ENCODE results near the gene CARMIL1.
A peak's percentile ranks its signal among the peaks of the same experiment; 100 is the strongest.
"Not testable (repeated sequence)": the region's sequence is repeated elsewhere in the genome, so short reads cannot be mapped to it uniquely, and the experiment has no call there.

CARMIL1 gene

DNA sequence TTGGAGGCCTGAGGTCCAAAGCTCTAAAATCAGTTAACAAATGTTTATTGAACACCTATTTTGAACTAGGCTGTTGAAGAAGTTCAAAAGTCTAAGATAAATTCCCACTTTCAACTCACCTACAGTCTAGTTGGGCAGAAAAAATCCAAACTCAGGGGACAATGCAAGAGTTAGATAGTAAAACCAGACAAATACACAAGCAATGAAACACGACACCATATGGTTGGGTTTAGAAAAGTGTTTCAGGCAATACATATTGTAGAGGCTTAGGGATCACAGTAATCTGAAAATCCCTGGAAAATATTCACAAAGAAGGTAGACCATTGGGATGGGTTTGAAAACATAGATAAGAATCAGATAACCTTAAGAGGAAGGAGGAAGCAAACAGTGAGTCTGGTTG, 1.3 kb upstream of the CARMIL1 start:
- DNase-seq = no peak

DNA sequence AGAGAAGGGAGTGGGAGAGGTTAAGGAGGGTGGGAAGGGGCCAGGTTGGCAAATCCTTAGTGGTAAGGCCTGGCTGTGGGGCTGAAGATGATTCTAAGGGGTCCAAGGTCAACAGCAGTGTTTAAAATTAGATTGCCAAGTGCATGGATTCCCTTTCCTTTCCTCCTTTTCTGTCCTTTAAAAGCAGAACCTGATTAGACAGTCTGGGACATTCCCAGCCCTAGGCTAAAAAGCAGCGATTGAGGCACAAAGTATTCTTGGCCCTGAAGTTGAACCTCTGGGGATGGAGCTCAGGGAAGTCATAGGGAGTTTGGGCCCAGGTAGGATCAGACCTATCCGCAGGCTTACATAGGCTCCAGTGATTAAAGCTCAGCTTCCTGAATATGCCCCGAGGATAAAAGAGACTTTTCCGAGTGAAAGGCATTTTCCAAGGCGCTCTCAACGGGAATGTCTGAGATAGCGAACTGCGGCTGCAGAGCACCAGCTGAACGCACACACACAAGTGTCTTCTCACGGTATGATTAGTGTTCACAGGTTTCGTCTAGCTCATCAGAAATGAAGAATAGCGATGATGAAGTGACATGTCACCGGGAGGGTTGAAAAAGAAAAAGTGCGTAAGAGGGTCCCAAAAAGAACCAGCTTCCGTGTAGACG, 787 bp upstream of the CARMIL1 start:
- DNase-seq = peak in 1 of 2 experiments; percentile 40

DNA sequence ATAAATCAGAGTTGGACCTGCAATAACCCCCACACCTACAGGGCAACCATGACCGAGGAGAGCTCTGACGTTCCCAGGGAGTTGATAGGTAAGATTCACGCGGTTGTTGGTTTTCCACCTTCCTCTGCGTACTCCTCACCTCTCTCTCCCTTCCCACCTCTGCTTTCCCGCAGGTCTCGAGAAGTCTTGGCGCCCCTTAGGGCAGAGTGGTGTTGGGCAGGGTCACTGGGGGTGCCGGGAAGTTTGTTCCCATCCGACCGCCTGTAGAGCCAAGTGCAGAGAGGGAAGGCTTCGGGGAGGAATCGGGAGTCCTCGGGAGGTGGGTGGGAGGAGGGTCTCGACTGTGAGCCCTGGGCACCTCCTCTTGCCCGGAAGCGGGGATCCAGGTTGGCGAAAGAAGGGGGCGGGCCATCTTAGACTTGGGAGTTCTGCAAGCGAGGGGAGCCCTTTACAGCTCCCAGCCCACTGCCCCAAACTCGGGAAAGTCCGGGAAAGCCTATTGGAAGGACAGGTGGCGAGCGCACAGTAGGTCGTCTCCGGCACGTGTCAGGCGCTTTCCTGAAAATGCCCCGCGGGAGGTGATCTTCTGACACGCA, 672 bp downstream of the CARMIL1 start:
- no peak for DNase-seq

DNA sequence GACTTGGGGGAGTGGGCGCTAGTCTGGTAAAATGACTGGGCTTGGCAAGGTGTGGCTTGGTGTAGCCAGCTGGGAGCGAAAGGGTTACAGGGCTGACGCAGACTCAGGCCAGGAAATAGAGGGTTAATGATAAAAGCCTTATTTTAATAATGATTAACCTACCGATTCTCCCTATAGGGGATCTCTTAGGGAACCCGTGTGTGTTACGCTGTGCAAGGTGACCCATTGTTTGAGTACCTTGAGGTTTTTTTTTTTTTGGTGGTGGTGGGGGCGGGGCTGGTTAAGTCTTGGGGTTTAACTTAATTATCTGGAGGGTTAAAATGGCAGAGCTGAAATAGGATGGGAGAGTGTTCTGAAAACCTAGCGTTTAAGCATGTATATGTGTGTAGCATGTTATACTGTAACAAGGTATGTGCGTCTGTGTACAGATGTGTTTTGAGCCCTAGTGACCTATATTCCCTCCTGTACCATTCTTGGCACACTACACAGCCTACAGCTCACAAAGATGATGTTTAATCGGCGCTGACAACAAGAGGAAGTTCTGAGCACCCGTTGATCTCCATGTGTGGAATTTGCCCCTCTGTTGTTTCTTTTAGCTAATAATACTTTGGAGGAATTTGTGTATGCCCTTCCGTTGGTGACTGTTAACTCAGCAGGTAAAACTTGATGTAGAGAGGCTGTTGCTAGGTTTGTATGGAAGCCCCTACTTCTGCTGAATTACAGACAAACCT, 1.3 kb downstream of the CARMIL1 start:
- DNase-seq = no peak

DNA sequence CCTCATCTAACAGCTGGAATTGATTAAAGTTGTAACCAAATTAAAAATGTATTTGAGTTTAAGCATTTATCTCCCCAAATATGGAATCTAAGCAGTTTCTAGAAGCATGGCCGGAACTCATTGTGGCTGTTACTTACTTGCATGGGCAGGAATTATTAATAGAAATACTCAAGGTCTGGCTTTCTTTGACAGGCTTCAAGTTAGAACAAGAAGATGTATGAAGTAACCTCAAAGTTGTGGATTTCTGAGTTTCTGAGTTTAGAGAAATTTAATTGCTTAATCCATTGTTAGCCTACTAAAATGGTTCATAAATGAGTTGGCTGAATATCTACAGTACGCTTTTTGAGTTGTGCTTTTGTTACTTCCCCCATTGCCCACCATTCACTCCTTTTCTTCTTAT, 7.7 kb downstream of the CARMIL1 start:
- no peak for DNase-seq

DNA sequence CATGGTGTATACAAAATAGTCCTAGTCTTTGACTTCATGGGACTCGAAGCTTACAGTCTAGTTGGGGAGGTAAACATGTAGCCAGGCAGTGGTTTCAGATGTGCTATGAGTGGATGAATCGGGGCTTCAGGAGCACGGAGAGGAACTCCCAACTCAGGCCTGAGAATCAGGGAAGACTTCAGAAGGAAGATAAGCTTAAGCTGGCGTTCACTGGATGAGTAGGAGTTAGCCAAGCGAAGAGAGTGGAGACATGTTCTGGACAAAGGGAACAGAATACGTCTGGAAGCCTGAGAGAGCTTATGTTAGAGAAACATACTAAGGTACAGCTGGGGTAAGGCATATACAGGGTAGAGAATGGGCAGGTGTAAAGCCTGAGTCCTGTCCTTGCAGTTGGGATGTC, 8.8 kb downstream of the CARMIL1 start:
- no peak for DNase-seq

DNA sequence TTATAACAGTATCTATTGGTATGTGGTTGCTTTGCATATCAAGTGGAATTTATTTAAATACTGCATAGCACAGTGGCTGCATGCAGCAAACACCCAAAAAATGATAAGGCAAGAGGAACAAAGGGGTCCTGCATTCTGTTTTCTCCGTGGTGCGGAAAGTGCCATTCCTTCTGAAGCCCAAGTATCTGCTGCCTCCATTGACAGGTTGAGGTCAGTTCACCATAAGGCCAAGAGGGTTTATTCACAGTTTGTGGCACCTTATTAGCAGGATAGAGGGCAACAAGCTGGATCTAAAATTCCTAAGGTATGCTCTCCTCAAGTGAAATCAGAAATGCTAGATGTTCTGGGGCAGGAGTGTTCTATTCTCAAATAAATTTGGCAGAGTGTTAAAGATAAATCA, 9.3 kb downstream of the CARMIL1 start:
- no peak for DNase-seq

DNA sequence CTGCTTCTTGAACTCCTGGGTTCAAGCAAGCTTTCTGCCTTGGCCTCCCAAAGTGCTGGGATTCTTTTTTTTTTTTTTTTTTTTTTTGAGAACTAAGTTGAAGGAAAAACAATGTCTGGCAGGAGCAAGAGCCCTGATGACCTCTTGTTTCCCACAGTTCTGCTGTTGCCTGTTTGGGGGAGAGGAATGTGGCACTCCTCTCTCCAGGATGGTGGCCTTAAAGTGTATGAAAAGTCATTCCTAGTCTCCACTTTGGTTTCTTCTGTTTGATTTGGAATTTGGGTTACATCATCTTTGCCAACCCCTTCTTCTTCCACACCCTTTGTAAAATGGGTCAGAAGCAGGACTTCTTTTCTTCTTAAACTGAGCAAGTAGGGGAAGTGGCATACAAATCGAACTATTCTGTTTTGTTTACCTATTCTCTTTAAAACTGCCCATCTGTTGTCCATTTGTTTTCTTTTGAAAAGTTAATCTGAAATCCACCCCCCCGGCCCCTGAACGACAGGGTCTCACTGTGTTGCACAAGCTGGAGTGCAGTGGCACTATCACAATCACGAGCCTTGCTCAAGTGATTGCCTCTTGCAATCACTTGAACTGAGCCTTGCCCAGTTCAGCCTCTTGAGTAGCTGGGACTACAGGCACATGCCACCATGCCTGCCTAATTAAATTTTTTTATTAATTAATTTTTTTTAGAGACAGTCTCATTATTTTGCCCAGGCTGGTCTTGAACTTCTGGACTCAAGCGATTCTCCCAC, 11.3 kb downstream of the CARMIL1 start:
- no peak for DNase-seq

DNA sequence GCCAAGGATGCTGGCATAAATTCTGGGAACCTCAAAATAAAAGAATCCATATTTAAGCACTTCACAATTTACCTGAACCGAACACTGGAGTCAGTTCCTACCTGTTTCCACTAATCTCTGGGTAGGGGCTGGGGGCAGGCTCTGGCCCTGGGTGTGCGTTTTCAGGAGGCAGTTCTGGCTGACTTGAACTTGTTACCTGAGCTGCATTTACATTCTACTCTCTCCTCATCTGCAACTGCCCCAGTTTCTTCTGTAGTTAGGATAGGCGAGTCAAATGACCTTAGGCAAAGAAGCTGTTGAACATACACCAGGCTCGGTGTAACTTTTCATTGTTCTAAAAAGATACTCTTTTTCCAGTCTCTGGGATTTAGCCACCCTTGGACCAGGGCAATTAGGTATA, 13.2 kb downstream of the CARMIL1 start:
- DNase-seq = no peak

DNA sequence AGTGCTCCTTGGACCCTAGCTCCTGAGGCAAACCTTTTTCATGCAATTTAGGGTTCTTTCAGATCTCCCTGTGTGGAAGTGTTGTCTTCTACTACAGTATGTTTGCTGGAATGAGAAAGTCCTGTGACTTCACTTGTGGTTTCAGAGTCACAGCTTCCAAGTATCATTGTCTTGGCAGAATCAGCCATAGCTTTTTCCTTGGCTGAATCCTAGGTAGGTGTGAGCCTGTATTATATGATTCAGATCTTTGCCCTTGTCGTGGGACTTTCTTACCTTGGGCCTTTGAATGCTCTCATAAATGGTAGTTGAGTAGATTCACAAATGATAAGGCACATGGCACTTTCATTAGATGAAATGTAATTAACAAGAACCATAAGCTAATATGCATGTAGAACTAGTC, 16.5 kb downstream of the CARMIL1 start:
- DNase-seq = no peak

DNA sequence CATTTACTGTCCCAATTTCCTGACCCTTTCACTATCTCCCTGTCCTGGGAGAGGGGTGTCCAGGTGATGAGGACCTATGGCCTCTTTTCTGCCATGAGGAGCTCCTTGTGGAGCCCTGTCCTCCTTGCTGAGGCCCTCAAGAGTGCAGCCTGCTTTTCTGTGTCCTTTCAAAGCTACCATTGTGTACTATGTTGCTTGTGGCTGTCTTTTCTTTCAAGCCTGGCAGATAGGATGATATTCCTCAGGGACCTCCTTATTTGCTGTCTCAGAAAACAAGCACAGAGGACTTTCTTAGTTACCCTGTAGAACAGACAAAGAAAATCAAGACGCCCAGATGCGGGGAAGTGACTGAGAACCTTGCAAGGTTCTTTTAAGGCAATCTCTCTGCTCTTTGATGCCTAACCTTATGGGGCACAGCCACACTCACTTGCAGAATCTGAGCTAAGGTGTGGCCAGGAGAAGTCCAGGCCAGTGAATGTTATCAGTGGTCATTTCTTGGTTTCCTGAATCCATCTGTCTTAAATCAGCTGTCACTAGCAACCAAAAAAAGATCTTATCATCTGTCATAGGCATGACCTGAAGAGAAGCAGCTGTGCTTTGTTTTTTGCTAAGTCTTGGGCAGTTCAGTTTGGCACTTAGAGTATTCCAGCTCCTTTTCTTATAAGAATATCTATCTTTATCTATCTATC, 17.2 kb downstream of the CARMIL1 start:
- no peak for DNase-seq

DNA sequence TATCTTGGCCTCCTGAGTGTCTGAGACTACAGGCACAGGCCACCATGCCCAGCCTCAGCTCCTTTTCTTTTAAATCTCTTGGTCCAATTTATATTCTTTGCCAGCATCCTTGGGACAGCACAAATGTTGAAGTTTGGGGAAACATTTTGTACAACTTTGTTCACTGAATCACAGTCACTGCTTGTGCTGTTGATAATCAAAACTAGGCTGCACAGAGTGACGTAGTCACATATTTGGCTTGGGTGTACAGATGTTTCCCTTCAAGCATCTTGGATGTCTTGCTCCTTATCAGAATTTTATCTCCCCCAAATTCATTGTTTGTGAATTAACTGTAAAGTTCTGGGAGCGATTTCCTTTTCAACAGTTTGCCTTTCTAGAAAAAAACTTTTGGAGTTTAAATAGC, 17.9 kb downstream of the CARMIL1 start:
- no peak for DNase-seq

DNA sequence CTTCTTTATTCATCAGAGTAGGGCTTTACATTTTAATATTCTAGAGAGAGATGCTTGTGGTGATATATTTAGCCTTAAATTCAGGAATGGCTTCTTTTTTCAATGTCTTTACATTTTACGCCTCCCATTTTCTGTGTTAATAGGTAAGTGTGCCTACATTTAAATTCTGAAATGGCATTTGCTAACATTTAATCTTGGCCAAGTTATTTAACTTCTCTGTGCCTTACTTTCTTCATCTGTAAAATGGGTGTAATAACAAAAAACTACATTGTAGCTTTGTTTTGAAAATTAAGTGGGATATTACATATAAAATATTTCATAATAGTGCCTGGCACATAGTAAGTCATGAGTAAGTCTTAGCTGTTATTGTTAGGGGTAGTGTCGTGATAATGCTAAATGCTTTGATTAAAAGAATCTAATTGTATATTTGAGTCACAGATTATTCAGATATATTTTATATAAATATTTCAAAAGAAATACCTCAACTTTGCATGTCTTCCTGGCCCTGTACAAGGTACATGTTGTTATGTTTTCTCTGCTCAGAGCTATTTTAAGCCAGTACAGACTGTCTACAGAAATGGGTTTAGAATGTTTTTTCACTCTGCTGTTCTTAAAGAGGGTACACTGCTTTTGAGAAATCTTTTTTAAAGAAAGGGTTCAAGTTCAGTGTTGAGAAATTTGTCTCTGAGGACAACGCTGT, 18.8 kb downstream of the CARMIL1 start:
- DNase-seq = no peak

DNA sequence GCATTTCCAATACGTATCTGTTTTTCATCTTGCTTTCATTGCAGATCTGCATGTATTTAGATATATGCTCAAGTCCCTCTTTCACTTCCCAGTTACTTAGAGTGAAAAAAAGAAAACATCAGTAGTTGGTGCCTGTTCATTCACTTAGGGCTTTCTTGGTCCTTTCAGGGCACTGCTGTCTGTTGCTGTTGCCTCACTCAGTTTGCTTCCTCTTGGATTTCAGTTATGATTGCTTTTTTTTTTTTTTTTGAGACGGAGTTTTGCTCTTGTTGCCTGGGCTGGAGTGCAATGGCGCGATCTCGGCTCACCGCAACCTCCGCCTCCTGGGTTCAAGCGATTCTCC, 19.3 kb downstream of the CARMIL1 start:
- DNase-seq = not testable (repeated sequence)

DNA sequence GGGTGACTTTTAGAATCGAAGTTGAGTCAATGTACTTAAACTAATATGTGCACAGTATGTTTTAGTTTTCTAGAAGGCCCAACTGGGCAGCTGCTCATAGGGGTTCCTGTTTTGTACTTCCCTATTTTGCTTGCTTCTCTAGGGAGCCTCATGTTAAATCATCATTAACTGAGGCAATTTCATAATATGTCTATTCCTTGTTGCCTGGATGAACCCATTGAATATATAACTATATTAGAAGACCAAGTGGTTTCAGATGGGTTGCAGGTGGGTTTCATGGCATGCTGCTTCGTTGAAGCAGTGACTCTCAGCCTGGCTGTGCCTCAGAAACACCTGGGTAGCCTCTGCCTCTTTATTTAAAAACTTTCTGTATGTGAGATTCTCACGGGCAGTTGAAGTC, 22.2 kb downstream of the CARMIL1 start:
- peak; percentile 78 to 86 for DNase-seq

DNA sequence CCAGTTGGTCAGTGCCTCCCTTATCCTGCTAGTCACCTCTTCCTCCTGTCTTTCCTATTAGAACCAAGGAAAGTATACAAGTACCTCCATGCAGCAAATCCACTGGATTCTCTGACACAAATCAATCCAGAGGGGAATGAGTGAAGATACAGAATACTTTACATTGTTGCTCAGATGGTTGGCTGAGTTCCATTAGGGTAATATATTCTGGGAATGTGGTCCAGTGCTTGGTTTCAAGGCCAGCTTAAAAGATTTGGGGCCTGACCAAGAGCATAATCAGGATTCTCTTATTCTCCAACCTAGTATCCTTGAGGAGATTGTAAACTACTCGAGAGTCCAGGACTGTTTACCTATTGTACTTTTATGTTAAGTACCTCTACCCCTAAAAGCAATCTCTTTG, 23.0 kb downstream of the CARMIL1 start:
- no peak for DNase-seq

DNA sequence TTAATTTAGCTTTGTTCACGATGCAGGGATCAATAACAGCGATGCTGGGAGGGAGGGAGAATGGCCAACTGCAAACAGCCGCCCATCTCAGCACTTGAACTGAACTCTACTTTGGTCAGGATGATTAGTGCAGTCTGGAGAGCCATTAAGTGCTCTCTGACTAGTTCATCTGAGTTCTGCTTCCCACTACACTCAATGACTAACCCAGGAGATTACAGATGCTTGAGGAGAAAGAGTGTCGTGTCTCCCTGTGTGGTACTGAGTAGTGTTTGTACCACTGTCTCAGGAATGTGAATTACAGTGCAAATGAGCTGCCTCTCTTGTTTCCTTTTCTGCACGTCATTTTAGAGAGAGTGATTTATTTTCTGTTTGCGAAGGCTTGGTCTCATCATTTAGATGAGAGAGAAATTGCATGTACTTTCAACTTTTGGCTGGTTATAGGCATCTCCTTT, 23.5 kb downstream of the CARMIL1 start:
- no peak for DNase-seq

DNA sequence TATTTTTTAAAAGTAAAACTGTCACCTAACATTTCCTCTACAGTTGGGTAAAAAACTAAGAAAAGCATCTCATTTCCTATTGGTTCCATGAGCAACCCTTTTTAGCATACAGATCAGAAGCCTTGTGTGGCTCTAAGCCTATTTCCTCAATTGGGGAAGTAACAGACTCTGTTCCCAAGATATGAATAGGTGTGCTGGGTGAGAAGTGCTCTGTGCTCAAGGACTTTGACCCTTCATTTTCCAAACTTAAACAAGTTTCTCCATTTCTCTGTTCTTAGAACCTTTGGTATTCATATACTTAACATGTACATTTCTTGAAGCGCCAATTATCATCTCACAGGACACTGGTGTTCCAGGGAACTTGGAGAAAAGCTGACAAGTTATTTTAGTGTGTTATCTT, 24.1 kb downstream of the CARMIL1 start:
- no peak for DNase-seq

DNA sequence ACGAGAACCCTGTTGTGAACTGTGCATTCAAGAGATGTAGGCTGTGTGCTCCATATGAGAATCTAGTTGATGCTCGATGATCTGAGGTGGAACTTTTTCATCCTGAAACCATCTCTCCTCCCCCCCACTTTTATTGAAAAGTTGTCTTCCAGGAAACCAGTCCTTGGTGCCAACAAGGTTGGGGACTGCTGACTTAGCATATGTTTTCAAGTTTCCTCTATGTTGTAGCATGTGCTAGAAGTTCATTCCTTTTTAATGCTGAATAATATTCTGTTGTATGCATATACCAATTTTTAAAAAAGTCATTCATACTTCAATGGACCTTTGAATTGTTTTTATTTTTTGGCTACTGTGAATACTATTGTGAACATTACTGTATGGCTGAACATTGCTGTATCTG, 27.2 kb downstream of the CARMIL1 start:
- no peak for DNase-seq

DNA sequence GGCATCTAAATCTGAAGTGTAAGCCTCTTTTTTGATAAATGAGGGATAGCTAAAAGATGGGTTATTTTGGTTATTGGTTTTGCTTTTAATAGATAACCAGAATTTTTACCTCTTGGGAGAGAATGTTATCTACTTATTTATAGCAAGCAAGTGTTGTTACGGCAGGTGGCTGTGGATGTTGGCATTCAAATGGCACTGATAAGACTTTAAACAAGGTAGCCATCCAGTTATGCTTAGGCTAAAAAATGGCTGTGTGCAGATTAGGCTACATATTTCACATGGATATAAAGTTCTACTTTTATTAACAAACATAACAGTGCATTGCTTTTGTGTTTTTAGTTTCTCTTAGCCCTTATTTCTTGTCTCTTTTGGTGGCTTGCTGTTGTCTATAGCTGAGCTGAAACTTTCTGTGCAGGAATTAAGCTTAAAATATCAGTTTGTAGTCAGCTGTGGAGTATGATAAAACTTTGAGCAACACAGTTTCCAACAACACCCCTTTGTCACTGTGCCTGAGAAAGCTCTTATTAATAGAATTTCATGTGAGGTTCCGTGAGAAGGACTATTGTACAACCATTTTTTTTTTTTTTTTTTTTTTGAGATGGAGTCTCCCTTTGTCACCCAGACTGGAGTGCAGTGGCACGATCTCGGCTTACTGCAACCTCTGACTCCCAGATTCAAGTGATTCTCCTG, 28.8 kb downstream of the CARMIL1 start:
- DNase-seq = no peak

DNA sequence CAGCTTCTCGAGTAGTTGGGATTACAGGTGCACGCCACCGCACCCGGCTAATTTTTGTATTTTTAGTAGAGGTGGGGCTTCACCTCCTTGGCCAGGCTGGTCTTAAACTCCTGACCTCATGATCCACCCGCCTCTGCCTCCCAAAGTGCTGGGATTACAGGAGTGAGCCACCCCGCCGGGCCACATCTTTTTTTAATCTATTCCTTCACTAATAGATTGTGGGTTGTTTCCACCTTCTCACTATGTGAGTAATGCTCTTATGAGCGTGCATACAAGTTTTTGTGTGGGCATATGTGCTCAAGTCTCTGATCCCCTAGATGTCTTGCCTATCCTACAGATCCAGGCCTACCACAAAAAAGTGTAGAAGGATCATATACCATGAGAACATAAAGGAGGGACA, 30.7 kb downstream of the CARMIL1 start:
- DNase-seq = no peak

DNA sequence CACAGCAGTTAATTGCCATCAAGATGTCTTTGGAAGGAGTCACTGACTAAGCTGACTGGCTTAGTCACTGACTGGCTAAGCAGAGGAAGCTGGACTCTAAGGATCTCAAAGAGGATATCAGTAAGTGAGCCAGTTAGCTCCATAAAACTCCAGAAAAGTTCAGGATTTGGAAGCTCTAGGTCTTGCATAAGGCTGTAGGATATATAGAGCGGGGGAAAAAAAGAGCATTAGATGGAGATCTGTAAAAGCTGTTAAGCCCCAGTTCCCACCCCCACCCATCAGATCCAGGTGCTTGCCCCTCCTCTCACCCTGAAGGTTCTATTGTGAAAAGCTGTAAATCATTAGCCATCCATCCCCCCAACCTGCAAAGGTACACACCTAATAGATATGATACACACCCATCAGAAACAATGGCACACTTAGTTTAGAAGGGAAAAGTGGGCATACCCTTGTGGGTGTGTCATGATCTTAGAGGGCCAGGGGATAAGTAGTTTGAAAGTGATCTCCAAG, 32.2 kb downstream of the CARMIL1 start:
- no peak for DNase-seq
